Caco-2 (cell line): ENCODE results near the gene RTN3. TPM values are rescaled to one million over a fixed set of nuclear protein-coding genes. Genes with fewer than 3 reads are reported as not detected.

Source experiments
- BruUV-seq: library from RNA; stranded (reverse); fragments of 400-500 nt; replicated peaks from 2 replicates; lab custom pipeline; 2021; lab: Mats Ljungman, UMichigan
- CTCF ChIA-PET: fragments of 300-600 bp; sonication (Branson Sonifier 250); formaldehyde crosslinking; loops from one replicate; lab custom pipeline; 2022; ENCODE audit warnings: antibody characterized with exemption; lab: Charles Lee
- POLR2A ChIA-PET: fragments of 300-600 bp; sonication (Branson Sonifier 250); formaldehyde crosslinking; loops from one replicate; lab custom pipeline; 2022; ENCODE audit warnings: antibody characterized with exemption; lab: Charles Lee
- DNase-seq, 2 experiments: peaks; one replicate each; pipeline versions ENCODE4 v3.0.0 to v3.0.0-alpha.2; 2020 to 2022
- H3K27me3 ChIP-seq: replicated peaks from 2 replicates; pipeline ENCODE4 v1.6.0; 2011; ENCODE audit warnings: low read length; ENCODE audit not compliant: control insufficient read depth, insufficient read depth
- H3K36me3 ChIP-seq: 2 replicates; pipeline ENCODE4 v1.5.1; 2011; ENCODE audit warnings: low read length; ENCODE audit not compliant: control insufficient read depth, insufficient read depth
- H3K4me1 ChIP-seq: fragments of 250-450 bp; sonication (Bioruptor Pico); 2 replicates; pipeline ENCODE4 v1.5.1; 2020; ENCODE audit warnings: mild to moderate bottlenecking
- H3K4me3 ChIP-seq: 2 replicates; pipeline ENCODE4 v1.5.1; 2011; ENCODE audit warnings: low read depth, mild to moderate bottlenecking, control low read depth, low read length
- H3K9me3 ChIP-seq: fragments of 250-450 bp; sonication (Bioruptor Pico); 2 replicates; pipeline ENCODE4 v1.5.1; 2020; ENCODE audit warnings: mild to moderate bottlenecking, moderate library complexity
- H3K27ac Mint-ChIP-seq: one replicate; pipeline ENCODE4 v1.8.0; 2022; ENCODE audit warnings: mixed read lengths; ENCODE audit not compliant: unreplicated experiment
- H3K27me3 Mint-ChIP-seq: one replicate; pipeline ENCODE4 v1.8.0; 2022; ENCODE audit warnings: mixed read lengths; ENCODE audit not compliant: insufficient read depth, unreplicated experiment
- H3K36me3 Mint-ChIP-seq: one replicate; pipeline ENCODE4 v1.8.0; 2022; ENCODE audit warnings: mild to moderate bottlenecking, mixed read lengths; ENCODE audit not compliant: insufficient read depth, unreplicated experiment
- H3K4me1 Mint-ChIP-seq: one replicate; pipeline ENCODE4 v1.8.0; 2022; ENCODE audit warnings: low read depth, mixed read lengths; ENCODE audit not compliant: unreplicated experiment
- H3K4me3 Mint-ChIP-seq: one replicate; pipeline ENCODE4 v1.8.0; 2022; ENCODE audit warnings: mild to moderate bottlenecking, moderate library complexity, mixed read lengths; ENCODE audit not compliant: unreplicated experiment
- H3K9me3 Mint-ChIP-seq: one replicate; pipeline ENCODE4 v1.8.0; 2022; ENCODE audit warnings: mixed read lengths; ENCODE audit not compliant: unreplicated experiment
- CTCF ChIP-seq, 2 experiments: fragments of 200-600 bp in 1 of 2; IDR thresholded peaks; 1 replicate in 1 of 2; 2 replicates in 1 of 2; pipeline versions ENCODE4 v1.5.1 to v1.8.0; 2011 to 2022; ENCODE audit warnings: antibody characterized with exemption in 1 of 2, control low read depth in 1 of 2, inconsistent platforms in 1 of 2, low read depth in 1 of 2, low read length in 1 of 2, mild to moderate bottlenecking in 1 of 2, moderate library complexity in 1 of 2; ENCODE audit not compliant: insufficient read depth in 1 of 2, severe bottlenecking in 1 of 2, unreplicated experiment in 1 of 2
- intact Hi-C: fragments of 100-400 bp; cut with micrococcal nuclease; formaldehyde crosslinking; loops from one replicate; pipeline ENCODE4 v1.10.0; 2022; ENCODE audit not compliant: unreplicated experiment
- total RNA-seq: library from RNA; stranded (reverse); gene quantifications from 2 replicates; pipeline ENCODE4 v1.2.3, GENCODE V29; 2022

RTN3 gene
- total RNA-seq, 1 experiment from 2014 or later, result 179 TPM

- ChIA-PET CTCF (no interaction called here), POLR2A (no interaction called here)
- no peak for DNase-seq
- intact Hi-C loops, result no loop called here
- no peaks in the 10 kb centered on the region for H3K27me3 Mint-ChIP-seq
- Histone ChIP-seq H3K9me3 (no peaks in the 10 kb centered on the region), H3K36me3 (no peaks in the 10 kb centered on the region; the same call in 1 of the 2 replicates), H3K27me3 (no peaks in the 10 kb centered on the region), H3K4me3 (no peak overlapping the region), H3K4me1 (no peaks in the 10 kb centered on the region)
- BruUV-seq, result no TSS peak
- no peaks in the 10 kb centered on the region for H3K9me3 Mint-ChIP-seq
- no peak overlapping the region for H3K27ac Mint-ChIP-seq
- peaks cover 1% of the 10 kb centered on the region for H3K4me1 Mint-ChIP-seq
- no peak overlapping the region for H3K4me3 Mint-ChIP-seq
- no peak for TF ChIP-seq CTCF (IDR thresholded peaks at IDR 0.05; ENCODE audit: insufficient read depth in 1 of 2, low read depth in 1 of 2, low read length in 1 of 2, severe bottlenecking in 1 of 2, unreplicated experiment in 1 of 2)
- H3K36me3 Mint-ChIP-seq, result peaks cover 12% of the 10 kb centered on the region
Measured at GRCh38 chr11:63719987-63720386, 38.7 kb downstream of the RTN3 start.

GRCh38 chr11:63720611-63721010 is 39.3 kb downstream of the RTN3 start:
- Histone ChIP-seq H3K9me3 (no peaks in the 10 kb centered on the region), H3K27me3 (no peaks in the 10 kb centered on the region), H3K36me3 (no peaks in the 10 kb centered on the region; the same call in 1 of the 2 replicates), H3K4me3 (no peak overlapping the region), H3K4me1 (no peaks in the 10 kb centered on the region)
- no peak overlapping the region for H3K4me3 Mint-ChIP-seq
- TF ChIP-seq CTCF (IDR thresholded peaks at IDR 0.05; ENCODE audit: insufficient read depth in 1 of 2, low read depth in 1 of 2, low read length in 1 of 2, severe bottlenecking in 1 of 2, unreplicated experiment in 1 of 2), result no peak
- H3K36me3 Mint-ChIP-seq, result peaks cover 12% of the 10 kb centered on the region
- no peaks in the 10 kb centered on the region for H3K27me3 Mint-ChIP-seq
- BruUV-seq, result no TSS peak
- ChIA-PET CTCF (no interaction called here), POLR2A (no interaction called here)
- H3K9me3 Mint-ChIP-seq, result no peaks in the 10 kb centered on the region
- H3K4me1 Mint-ChIP-seq, result peaks cover 8% of the 10 kb centered on the region
- H3K27ac Mint-ChIP-seq, result no peak overlapping the region
- intact Hi-C loops, result no loop called here
- DNase-seq, result no peak

- no peaks in the 10 kb centered on the region for H3K4me1 ChIP-seq
- peaks cover 5% of the 10 kb centered on the region for H3K36me3 Mint-ChIP-seq
- TF ChIP-seq CTCF (IDR thresholded peaks at IDR 0.05; ENCODE audit: insufficient read depth in 1 of 2, low read depth in 1 of 2, low read length in 1 of 2, severe bottlenecking in 1 of 2, unreplicated experiment in 1 of 2), result no peak
- H3K4me1 Mint-ChIP-seq, result peaks cover 22% of the 10 kb centered on the region
- no peaks in the 10 kb centered on the region for H3K27me3 ChIP-seq
- ChIA-PET CTCF (interaction anchor here (0.7 kb wide), 1 partner anchor 35 kb away, joined by 3 read pairs; no protein-coding TSS in a partner anchor), POLR2A (no interaction called here)
- H3K36me3 ChIP-seq, result no peaks in the 10 kb centered on the region
- no peak overlapping the region for H3K4me3 Mint-ChIP-seq
- no peak overlapping the region for H3K4me3 ChIP-seq
- no peaks in the 10 kb centered on the region for H3K9me3 ChIP-seq
- H3K9me3 Mint-ChIP-seq, result no peaks in the 10 kb centered on the region
- H3K27me3 Mint-ChIP-seq, result no peaks in the 10 kb centered on the region
- DNase-seq, result no peak
- BruUV-seq, result no TSS peak
- no peak overlapping the region for H3K27ac Mint-ChIP-seq
- intact Hi-C loops, result no loop called here
Measured at GRCh38 chr11:63729326-63729725, 48.0 kb downstream of the RTN3 start.
